Left lobe of liver (tissue), 2 donors: ENCODE data around the gene SECISBP2. TPM values are rescaled to one million over a fixed set of nuclear protein-coding genes. Genes with fewer than 3 reads are reported as not detected.
"Not testable (repeated sequence)": the region's sequence is repeated elsewhere in the genome, so short reads cannot be mapped to it uniquely, and the experiment has no call there.

ENCODE experiments used
- ATAC-seq: fragments of 200-7000 bp; cut with Tn5 transposase; one replicate; pipeline ENCODE4 v1.9.1; 2020; ENCODE audit warnings: mild to moderate bottlenecking, moderate library complexity
- DNase-seq: peaks from one replicate; pipeline ENCODE4 v3.0.0-alpha.2; 2020; ENCODE audit warnings: low spot score
- total RNA-seq: library from RNA; stranded (reverse); gene quantifications from one replicate; pipeline ENCODE4 v1.2.1, GENCODE V29; 2021
- donor health status: DM: no; HTN: no; CAD: no; lungs with moderate emphysema.
- donor health status: DM: no; HTN: yes; CAD: no.

The SECISBP2 gene
- total RNA-seq, 1 donor from 2014 or later: 19.1 TPM

GRCh38 chr9:89363311-89363670 is 45.0 kb downstream of the SECISBP2 start:
- ATAC-seq: no peak
- peak; percentile 33 for DNase-seq

GRCh38 chr9:89363921-89364665 is 45.8 kb downstream of the SECISBP2 start:
- ATAC-seq (peak; percentile 14), DNase-seq (peak; percentile 44)

GRCh38 chr9:89364666-89365531 is 46.6 kb downstream of the SECISBP2 start:
- ATAC-seq (peak; percentile 9), DNase-seq (peak; percentile 39)

- ATAC-seq (peak; percentile 9), DNase-seq (no peak)
Measured at GRCh38 chr9:89365532-89365912, 47.2 kb downstream of the SECISBP2 start.

- DNase-seq (no peak), ATAC-seq (no peak)
Measured at GRCh38 chr9:89366711-89367110, 48.4 kb downstream of the SECISBP2 start.

GRCh38 chr9:89367281-89367680 is 49.0 kb downstream of the SECISBP2 start:
- ATAC-seq: no peak
- DNase-seq: no peak

GRCh38 chr9:89367726-89368437 is 49.6 kb downstream of the SECISBP2 start:
- no peak for ATAC-seq
- DNase-seq: no peak

- no peak for ATAC-seq
Measured at GRCh38 chr9:89368550-89368949, 50.2 kb downstream of the SECISBP2 start.

GRCh38 chr9:89368978-89369377 is 50.7 kb downstream of the SECISBP2 start:
- ATAC-seq (no peak), DNase-seq (no peak)

More at GRCh38 chr9:89368550-89368949, 50.2 kb downstream of the SECISBP2 start:
- no peak for DNase-seq

GRCh38 chr9:89370593-89370992 is 52.3 kb downstream of the SECISBP2 start:
- DNase-seq (no peak), ATAC-seq (no peak)

- DNase-seq, ATAC-seq: not testable (repeated sequence)
Measured at GRCh38 chr9:89371791-89372190, 53.5 kb downstream of the SECISBP2 start.

GRCh38 chr9:89372230-89372816 is 54.0 kb downstream of the SECISBP2 start:
- DNase-seq: no peak

GRCh38 chr9:89372979-89373378 is 54.7 kb downstream of the SECISBP2 start:
- ATAC-seq (no peak), DNase-seq (no peak)

More at GRCh38 chr9:89372230-89372816, 54.0 kb downstream of the SECISBP2 start:
- ATAC-seq: no peak

- no peak for DNase-seq
- ATAC-seq: no peak
Measured at GRCh38 chr9:89374176-89374575, 55.9 kb downstream of the SECISBP2 start.

GRCh38 chr9:89375191-89375760 is 57.0 kb downstream of the SECISBP2 start:
- DNase-seq (no peak), ATAC-seq (peak; percentile 63)

GRCh38 chr9:89376286-89376685 is 58.0 kb downstream of the SECISBP2 start:
- DNase-seq (no peak), ATAC-seq (no peak)

GRCh38 chr9:89376741-89377351 is 58.5 kb downstream of the SECISBP2 start:
- DNase-seq: no peak
- ATAC-seq: peak; percentile 28

- no peak for ATAC-seq
- DNase-seq: no peak
Measured at GRCh38 chr9:89377411-89377810, 59.1 kb downstream of the SECISBP2 start.

GRCh38 chr9:89378541-89378940 is 60.2 kb downstream of the SECISBP2 start:
- no peak for ATAC-seq
- no peak for DNase-seq

GRCh38 chr9:89379031-89379430 is 60.7 kb downstream of the SECISBP2 start:
- no peak for DNase-seq
- ATAC-seq: no peak
